Coronary artery (tissue), 2 donors: Measurements from ENCODE around the gene CRY2.
A peak's percentile ranks its signal among the peaks of the same experiment; 100 is the strongest.

Experiments used
- DNase-seq: peaks from one replicate; pipeline ENCODE4 v3.0.0-alpha.2; 2017; ENCODE audit warnings: low spot score
- H3K27ac ChIP-seq, 2 donors: fragments of 200-600 bp; sonication (generic); one replicate each; pipeline ENCODE4 v1.5.1; 2016 to 2019
- H3K4me3 ChIP-seq: fragments of 200-600 bp; sonication (generic); 2 replicates; pipeline ENCODE4 v1.5.1; 2016; ENCODE audit warnings: mild to moderate bottlenecking, moderate library complexity
- TF ChIP-seq, protein P1 (sequence below): fragments of 200-600 bp; sonication (generic); IDR thresholded peaks from one replicate; pipeline ENCODE4 v1.5.1; 2019; ENCODE audit warnings: antibody characterized with exemption

CRY2 gene

DNA sequence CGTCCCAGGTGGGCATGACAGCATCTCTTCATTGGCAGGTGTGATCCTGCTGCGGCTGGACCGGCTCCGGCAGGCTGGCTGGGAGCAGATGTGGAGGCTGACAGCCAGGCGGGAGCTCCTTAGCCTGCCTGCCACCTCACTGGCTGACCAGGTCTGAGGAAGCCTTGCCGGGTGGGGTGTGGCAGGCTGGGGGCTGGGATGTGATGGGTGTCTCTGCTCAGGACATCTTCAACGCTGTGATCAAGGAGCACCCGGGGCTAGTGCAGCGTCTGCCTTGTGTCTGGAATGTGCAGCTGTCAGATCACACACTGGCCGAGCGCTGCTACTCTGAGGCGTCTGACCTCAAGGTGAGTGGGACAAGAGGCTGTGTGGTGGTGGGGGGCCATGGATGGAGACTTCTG, 78.7 kb downstream of the CRY2 start:
- Histone ChIP-seq H3K4me3 (no peak overlapping the region), H3K27ac (no peak overlapping the region)
- TF ChIP-seq, protein P1, sequence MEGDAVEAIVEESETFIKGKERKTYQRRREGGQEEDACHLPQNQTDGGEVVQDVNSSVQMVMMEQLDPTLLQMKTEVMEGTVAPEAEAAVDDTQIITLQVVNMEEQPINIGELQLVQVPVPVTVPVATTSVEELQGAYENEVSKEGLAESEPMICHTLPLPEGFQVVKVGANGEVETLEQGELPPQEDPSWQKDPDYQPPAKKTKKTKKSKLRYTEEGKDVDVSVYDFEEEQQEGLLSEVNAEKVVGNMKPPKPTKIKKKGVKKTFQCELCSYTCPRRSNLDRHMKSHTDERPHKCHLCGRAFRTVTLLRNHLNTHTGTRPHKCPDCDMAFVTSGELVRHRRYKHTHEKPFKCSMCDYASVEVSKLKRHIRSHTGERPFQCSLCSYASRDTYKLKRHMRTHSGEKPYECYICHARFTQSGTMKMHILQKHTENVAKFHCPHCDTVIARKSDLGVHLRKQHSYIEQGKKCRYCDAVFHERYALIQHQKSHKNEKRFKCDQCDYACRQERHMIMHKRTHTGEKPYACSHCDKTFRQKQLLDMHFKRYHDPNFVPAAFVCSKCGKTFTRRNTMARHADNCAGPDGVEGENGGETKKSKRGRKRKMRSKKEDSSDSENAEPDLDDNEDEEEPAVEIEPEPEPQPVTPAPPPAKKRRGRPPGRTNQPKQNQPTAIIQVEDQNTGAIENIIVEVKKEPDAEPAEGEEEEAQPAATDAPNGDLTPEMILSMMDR: no peak
- peak; percentile 71 for DNase-seq

DNA sequence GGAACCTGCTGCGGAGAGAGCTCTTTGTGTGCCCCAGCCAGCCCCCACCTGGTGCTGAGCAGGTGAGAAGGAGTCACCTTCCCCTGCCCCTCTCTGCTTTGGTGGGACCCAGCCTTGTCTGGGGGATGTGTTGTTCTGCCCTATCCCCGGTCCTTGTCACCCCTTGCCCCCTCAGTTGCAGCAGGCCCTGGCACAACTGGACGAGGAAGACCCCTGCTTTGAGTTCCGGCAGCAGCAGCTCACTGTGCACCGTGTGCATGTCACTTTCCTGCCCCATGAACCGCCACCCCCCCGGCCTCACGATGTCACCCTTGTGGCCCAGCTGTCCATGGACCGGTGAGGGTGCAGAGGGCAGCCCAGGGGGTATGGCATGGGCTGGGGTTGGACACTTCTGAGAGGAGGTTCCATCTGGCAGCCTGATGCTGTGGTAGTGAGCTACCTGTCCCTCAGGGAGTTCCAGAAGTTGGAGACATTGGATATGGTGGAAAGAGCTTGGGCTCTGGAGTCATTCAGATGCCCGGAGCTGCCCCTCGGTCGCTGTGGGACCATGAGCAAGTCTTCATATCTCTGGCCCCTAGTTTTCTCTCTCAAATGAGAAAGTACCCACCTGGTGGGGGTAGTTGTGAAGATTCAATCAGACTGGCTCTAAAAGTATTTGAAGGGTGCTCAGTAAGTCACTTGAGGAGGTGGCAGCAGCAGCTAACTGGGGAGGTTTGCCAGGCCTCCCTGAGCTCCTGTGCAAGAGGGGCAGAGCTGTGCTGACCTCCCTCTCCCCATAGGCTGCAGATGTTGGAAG, 79.5 kb downstream of the CRY2 start:
- TF ChIP-seq, protein P1: no peak
- no peak for DNase-seq
- no peak overlapping the region for H3K27ac ChIP-seq
- H3K4me3 ChIP-seq: no peak overlapping the region

DNA sequence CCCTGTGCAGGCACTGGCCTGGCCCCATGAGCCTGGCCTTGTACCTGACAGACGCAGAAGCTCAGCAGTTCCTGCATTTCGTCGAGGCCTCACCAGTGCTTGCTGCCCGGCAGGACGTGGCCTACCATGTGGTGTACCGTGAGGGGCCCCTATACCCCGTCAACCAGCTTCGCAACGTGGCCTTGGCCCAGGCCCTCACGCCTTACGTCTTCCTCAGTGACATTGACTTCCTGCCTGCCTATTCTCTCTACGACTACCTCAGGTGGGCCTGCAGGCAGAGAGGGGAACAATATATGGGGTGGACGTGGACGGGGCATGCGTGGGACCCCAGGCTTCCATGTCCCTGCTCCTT, 80.0 kb downstream of the CRY2 start:
- peak; percentile 71 for DNase-seq
- Histone ChIP-seq H3K27ac (no peak overlapping the region), H3K4me3 (no peak overlapping the region)
- TF ChIP-seq, protein P1: no peak

DNA sequence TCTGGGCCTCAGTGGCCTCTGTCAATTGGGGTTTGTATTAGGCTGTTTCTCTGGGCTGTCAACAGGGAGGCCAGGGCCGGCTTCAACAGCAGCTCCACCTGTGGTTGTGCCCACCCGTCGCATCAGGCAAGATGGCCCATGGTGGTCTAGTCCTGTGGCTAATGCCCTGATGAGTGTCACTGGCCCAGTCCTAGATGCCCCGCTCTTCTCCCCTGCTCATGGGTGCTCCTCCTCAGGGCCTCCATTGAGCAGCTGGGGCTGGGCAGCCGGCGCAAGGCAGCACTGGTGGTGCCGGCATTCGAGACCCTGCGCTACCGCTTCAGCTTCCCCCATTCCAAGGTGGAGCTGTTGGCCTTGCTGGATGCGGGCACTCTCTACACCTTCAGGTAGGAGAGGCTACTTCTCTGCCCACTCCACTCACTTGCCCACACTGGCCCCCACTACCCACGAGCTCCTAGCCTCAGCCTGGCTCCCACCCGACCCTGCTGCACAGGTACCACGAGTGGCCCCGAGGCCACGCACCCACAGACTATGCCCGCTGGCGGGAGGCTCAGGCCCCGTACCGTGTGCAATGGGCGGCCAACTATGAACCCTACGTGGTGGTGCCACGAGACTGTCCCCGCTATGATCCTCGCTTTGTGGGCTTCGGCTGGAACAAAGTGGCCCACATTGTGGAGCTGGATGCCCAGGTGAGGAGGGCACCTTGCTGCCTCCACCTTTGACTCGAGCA, 80.6 kb downstream of the CRY2 start:
- Histone ChIP-seq H3K27ac (no peak overlapping the region), H3K4me3 (no peak overlapping the region)
- peak; percentile 67 for DNase-seq
- TF ChIP-seq, protein P1: no peak

DNA sequence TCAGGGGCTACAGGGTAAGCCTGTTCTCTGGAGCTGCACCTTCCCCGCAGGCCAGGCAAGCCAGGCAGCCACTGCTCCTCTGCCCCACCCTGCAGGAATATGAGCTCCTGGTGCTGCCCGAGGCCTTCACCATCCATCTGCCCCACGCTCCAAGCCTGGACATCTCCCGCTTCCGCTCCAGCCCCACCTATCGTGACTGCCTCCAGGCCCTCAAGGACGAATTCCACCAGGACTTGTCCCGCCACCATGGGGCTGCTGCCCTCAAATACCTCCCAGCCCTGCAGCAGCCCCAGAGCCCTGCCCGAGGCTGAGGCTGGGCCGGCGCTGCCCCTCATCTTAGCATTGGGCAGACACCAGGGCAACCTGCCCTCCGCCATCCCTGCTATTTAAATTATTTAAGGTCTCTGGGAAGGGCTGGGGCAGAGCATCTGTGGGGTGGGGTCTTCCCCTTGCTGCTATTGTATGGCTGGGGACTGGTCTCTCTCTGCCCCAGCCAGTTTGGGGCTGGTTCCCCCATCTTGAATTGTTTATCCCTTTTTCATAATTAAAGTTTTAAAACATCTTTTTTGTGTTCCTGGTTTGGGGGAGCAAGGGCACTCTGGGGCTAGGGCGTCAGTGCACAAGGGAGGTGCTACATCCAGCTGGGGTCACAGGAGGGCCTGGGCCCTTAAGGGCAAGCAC, 81.4 kb downstream of the CRY2 start:
- TF ChIP-seq, protein P1: no peak
- no peak overlapping the region for H3K27ac ChIP-seq
- peak; percentile 63 for DNase-seq
- no peak overlapping the region for H3K4me3 ChIP-seq

DNA sequence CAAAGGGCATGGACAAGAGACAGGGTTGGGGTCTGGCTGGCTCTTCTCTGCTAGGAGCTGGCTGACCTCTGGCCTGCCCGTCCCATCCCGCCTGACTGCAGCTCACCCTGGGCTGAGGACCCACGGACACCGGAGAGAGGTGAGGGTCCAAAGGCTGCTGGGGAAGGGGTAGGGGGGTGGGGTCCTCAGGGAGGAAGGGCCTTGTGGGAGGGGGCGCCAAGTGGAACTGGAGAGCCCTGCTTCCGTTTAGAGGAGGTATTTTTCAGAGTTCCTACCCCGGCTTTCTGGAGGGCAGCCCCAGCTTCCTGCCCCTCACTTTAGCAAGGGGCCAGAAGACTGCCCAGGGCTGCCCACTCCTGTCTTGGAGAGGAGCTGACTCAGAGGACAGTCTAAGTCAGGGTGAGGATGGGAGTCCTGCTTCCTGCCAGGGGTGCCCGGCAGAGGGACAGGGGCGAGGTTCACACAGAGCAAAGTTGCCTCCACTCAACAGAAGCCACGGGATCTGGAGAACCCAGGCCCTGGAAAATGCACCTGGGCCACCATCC, 82.3 kb downstream of the CRY2 start:
- DNase-seq: no peak
- Histone ChIP-seq H3K27ac (no peak overlapping the region), H3K4me3 (no peak overlapping the region)
- TF ChIP-seq, protein P1: no peak
